ENCODE results near the gene DNAH14.
"Not testable (repeated sequence)": the region's sequence is repeated elsewhere in the genome, so short reads cannot be mapped to it uniquely, and the experiment has no call there.

DNAH14 gene

DNA sequence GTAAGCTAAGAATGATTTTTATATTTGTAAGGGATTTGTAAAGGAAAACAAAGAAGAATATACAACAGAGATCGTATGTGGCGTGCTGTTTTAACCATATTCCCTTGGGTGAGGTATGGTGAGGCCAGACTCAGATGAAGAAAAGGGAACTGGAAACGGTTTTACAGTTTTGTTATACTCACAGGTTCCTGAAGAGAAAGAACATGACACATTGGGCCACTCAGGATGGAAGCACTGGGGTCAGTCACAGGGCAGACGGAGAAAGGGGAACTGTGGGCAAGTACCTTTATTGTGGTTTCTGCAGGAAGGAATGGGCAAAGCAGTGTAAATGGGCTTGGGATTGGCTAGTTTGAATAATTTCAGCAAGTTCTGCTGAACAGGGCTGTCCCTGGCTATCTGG, 321.0 kb downstream of the DNAH14 start:
- H3K4me3 ChIP-seq (ENCODE audit: low read depth, low read length): no peak overlapping the region

DNA sequence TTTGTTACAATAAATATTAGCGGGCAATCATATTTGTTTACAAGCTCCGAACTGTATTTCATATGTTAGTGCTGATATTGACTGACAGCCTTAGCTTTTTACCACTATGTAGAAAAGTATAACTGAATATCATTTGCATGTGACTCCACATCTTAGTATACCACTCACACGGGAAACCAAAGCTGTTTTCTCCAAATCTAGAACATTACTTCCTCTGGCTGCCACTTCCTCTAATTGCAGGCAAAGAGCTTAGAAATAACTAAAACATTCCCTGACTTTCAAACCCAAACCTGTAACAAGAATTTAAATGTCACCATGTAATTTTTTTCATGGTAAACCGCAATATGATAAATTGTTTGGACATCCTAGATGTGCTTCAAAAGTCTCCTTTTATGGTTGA, 323.7 kb downstream of the DNAH14 start:
- H3K4me3 ChIP-seq (ENCODE audit: low read depth, low read length): no peak overlapping the region

DNA sequence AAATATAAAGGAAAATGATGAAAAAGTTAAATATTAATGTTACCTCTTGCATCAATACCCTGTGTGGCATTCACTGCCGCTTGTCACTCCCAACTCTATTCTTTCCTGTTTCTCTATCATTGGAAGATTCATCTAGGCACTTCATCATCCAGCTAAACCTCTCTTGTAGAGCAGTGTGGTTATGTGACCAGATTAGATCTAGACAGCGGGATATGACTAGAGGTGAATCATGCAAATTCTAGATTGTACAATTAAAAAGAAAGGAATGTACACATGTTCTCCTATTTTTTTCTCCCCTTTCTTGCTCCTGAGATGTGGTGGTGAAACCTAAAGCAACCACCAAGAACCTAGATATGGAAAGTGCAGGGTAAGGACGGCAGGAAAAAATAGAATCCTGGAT, 324.3 kb downstream of the DNAH14 start:
- H3K4me3 ChIP-seq (ENCODE audit: low read depth, low read length): no peak overlapping the region

DNA sequence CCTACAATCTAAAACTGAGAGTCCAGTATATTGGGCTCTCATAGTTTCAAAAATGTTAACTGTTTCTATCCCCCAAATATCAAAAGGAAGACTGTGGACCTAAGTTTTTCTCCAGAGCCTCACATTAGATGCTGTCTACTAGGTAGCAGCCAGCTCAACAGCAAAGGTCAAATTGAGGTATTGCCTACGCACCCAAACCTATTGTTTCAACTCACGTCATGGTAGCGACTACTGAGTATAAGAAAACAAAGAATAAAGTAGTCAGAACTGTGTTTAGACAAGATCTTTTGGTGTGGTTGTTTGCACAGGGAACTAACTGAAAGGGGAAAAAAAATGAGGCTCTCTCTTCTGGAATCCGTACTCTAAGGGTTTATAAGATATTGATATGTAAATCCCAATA, 325.2 kb downstream of the DNAH14 start:
- H3K4me3 ChIP-seq (ENCODE audit: low read depth, low read length): no peak overlapping the region

DNA sequence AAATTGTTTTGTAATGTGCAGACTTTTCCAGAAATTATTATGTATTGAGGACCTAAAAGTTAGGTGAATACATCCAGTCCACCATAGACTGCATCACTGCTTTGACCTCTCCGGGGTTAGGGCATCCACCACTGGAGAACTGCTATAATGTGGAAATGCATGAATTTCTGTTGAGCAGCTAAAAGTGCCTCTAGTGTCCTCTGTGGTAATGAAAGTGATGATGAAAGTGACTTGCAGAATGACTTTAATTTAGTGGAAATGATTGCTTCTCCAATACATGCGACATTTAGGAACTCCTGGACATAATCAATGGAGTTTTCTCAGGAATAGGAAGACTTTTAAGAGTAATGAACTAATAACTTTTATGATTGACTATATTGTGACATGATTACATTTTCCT, 327.6 kb downstream of the DNAH14 start:
- H3K4me3 ChIP-seq (ENCODE audit: low read depth, low read length): no peak overlapping the region

DNA sequence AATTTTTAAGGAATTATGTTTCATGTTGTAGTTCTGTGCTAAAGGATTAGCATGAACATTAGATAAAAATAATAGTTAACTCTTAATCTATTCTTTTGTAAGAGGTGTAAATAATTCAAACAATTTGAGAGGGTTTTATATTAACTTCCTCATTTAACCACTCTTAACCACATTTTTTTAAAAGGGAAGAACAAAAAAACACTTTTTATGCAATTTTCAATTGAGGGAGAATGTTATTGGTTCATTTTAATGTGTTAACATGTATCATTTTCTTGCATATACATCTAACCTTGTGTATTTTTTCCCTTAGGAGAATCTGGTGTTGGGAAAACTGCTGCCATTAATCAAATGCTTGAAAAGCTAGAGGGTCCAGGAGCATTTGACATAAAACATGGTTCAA, 329.3 kb downstream of the DNAH14 start:
- H3K4me3 ChIP-seq (ENCODE audit: low read depth, low read length): no peak overlapping the region

DNA sequence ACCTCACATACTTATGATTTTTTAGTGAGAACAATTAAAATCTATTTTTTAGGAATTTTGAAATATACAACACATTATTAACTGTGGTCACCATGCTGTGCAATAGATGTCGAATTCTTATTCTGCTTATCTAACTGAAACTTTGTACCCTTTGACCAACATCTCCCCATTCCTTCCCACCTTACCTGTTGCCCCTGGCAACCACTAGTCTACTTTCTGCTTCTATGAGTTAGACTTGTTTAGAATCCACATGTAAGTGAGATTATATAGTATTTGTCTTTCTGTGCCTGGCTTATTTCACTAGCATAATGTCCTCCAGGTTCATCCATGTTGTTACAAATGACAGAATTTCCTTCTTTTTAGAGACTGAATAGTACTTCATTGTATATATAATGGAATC, 330.1 kb downstream of the DNAH14 start:
- no peak overlapping the region for H3K4me3 ChIP-seq (ENCODE audit: low read depth, low read length)

DNA sequence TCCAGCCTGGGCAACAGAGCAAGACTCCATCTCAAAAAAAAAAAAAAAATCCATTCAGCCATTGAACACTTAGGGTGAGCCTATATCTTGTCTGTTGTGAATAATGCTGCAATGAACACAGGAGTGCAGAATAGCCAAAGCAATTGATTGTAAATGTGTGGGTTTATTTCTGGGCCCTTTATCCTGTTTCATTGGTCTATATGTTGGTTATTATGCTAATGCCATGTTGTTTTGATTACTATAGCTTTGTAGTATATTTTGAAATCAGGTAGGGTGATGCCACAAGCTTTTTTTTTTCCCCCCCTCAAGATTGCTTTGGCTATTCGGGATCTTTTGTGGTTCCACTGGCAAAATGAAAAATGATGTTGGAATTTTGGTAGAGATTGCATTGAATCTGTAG, 330.8 kb downstream of the DNAH14 start:
- no peak overlapping the region for H3K4me3 ChIP-seq (ENCODE audit: low read depth, low read length)

DNA sequence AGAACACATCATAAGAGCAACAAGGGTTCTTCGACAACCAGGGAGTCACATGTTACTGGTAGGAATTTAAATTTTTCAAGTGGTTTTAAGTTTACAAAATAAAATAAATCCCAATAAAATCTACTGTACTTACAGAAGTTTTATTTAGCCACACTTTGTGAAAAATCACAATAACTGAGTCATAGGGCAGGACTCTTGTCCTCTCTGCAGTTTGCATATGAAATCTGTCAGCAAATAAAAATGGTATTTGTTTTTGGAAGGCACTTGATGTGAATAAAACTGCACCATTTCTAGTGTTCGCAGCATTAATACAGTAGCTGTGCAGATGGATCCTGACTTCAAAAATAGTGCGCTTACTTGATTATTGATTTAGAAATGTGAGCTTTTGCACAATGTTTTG, 348.0 kb downstream of the DNAH14 start:
- H3K4me3 ChIP-seq (ENCODE audit: low read depth, low read length): no peak overlapping the region

DNA sequence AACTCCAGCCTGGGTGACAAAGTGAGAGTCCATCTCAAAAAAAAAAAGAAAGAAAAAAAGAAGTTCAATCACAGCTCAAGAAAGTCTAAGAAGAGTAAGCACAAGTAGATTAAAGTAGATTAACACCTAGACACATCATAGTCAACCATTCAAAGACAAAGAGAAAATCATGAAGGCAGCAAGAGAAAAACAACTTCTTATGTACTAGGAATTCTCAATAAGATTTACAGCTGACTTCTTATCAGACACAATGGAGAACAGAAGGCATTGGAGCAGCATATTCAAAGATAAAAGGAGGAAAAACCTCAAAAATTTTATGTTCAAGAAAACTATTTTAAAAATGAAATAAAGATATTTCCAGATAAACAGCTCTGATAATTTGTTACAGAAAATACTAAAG, 351.1 kb downstream of the DNAH14 start:
- H3K4me3 ChIP-seq (ENCODE audit: low read depth, low read length): no peak overlapping the region

DNA sequence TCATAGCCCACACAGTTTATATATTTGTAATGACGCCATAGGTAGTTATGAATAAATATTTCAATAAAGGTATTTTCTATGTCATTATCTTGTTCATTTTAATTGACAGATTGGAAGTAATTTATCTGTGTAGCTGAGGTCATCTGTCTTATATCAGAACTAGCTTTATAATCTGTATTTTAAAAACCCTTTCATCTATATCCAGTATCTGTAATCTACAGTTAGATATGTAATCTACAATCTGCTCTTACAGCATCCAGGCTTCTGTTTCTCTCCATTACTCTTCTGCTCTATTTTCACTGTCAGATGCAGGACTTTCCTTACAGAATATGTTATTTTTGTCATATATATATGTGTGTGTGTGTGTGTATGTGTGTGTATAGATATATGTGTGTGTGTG, 360.8 kb downstream of the DNAH14 start:
- no peak overlapping the region for H3K4me3 ChIP-seq (ENCODE audit: low read depth, low read length)

DNA sequence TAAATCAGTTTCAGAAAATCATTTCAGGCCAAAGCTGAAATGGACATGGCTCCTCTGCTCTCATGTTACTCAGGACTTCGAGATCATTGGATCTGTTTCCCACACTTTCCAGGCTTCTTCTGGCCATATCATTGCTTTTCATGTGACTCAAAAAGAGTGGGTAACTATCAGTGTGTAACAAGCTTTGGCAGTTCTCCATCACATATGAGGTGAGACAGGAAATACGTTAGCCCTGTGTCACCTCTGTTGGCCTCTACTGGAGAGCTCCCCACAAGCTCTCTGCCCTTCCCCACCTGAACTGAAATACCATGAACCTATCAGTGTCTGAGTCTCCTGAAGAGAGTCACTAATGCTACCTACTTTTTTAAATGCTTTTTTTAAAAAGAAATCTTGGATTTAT, 370.1 kb downstream of the DNAH14 start:
- no peak overlapping the region for H3K4me3 ChIP-seq (ENCODE audit: low read depth, low read length)

DNA sequence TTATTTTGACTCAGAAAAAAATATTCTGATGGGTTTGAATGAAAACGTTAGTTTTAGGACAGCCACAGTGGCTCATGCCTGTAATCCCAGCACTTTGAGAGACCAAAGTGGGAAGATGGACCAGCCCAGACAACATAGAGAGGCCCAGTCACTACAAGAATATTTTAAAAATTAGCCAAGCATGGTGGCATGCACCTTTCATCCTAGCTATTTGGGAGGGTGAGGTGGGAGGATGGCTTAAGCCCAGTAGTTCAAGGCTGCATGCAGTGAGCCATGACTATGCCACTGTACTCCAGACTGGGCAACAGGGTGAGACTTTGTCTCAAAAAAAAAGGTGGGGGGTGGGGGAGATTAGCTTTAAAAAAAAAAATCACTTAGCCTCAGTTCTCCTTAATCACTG, 370.9 kb downstream of the DNAH14 start:
- H3K4me3 ChIP-seq (ENCODE audit: low read depth, low read length): no peak overlapping the region

DNA sequence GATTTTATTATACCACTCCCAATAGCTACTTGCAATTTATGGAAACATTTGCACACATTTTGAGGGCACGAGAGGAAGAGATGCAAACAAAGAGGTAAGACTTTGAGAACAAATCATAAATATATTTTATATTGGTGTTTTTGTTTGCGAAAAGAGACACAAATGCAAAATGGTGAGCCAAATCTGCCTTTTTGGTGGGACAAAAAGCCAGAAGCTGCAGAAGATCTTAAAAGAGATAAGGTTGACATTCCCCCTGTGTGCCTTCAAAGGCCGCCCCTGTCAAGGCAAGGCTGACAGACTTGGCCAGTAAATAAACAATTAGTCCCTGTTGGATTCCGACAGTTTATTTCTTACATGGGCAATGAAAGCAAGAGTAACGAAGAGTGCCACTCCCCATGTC, 375.5 kb downstream of the DNAH14 start:
- H3K4me3 ChIP-seq (ENCODE audit: low read depth, low read length): no peak overlapping the region

DNA sequence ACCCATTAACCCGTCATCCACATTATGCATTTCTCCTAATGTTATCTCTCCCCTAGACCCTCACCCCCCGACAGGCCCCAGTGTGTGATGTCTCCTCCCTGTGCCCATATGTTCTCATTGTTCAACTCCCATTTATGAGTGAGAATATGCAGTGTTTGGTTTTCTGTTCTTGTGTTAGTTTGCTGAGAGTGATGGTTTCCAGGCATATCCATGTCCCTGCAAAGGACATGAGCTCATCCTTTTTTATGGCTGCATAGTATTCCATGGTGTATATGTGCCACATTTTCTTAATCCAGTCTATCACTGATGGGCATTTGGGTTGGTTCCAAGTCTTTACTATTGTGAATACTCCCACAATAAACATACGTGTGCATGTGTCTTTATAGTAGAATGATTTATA, 381.1 kb downstream of the DNAH14 start:
- H3K4me3 ChIP-seq (ENCODE audit: low read depth, low read length): not testable (repeated sequence)

DNA sequence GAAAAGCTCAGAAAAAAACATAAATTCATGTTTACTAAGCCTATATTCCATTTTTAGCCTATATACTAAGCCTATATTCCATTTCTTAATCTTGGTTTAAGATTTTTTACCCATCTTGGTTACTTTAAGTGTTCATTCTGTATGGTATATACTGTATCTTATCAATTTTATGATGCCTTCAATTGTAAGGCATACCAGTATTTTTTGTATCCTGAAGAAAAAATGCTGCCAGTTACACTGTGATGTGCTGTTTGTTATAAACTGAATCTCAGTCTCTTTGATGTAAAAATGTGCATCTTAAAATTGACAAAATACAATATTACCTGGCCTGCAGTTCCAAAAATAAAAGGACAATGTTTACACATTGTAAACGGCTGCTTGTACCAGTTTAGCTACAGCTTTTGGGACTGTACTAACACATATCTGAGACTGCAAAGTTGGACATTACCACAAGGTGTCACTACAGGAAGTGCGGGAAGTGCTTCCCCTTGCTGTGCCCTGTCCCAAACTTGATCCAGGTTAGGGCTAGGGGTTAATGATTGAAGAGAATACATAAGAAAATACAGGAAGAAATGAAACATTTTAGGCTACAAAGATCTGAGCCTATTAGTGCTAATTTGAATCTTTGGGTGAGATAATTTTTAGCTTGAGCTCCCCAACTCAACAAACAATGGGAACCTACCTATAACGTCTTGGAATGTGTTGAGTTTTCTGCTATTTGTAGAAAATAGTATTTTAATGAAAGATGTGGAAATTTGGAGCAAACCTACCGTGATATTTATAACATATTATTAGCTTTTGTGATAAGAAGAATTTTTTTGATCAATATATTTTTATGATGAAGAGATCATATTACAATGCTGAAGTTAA, 389.5 kb downstream of the DNAH14 start:
- H3K4me3 ChIP-seq (ENCODE audit: low read depth, low read length): no peak overlapping the region

DNA sequence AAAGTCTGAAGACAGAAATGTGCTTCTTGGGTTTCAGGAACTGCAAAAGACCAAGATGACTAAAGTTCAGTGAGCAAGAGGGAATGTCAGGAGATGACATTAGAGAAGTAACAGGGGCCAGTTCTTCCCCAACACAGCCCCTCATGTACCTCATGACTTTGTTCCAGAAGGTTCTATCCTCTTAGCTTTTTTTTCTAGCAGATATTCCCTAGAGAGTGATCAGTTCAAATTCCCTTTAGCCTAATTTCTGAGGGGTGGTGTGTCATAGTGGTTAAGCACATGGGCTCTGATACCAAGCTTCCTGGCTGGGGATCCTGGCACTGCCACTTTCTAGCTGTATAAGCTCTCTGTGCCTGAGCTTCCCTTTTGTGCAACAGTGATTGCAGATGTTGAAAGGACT, 390.4 kb downstream of the DNAH14 start:
- H3K4me3 ChIP-seq (ENCODE audit: low read depth, low read length): no peak overlapping the region

DNA sequence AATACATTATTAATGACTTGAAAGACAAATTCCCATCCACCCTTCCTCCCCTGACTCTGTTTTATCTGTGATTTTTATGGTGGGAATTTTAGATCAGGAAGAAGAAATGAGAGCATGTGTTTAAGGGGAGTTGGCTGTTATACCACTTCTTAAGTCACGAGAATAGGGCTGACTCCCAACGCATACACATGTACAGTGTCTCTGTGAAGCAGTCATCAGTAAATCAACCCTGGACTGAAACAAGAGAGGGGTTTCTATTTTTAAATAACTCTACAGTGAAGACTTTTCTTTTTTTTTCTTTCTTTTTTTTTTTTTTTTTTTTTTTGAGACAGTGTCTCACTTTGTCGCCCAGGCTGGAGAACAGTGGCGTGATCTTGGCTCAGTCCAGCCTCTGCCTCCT, 392.3 kb downstream of the DNAH14 start:
- H3K4me3 ChIP-seq (ENCODE audit: low read depth, low read length): no peak overlapping the region

DNA sequence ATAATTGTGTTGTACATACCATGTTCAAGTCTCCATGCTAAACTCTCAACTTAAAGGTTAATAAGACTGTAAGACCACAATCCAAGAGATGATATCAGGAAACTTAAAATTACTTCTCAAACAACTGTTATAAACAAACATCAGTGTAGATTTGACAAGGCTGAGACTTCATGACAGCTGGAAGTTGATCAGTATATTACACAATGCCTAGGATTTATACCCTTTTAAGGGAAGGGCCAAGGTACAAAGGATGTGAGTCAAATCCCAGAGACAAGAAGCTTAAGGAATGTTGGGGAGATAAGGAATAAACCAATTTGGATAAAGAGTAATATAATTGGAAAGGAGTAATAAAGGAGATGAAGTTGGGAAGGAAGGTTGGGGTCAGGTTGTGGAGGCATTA, 399.6 kb downstream of the DNAH14 start:
- H3K4me3 ChIP-seq (ENCODE audit: low read depth, low read length): no peak overlapping the region

DNA sequence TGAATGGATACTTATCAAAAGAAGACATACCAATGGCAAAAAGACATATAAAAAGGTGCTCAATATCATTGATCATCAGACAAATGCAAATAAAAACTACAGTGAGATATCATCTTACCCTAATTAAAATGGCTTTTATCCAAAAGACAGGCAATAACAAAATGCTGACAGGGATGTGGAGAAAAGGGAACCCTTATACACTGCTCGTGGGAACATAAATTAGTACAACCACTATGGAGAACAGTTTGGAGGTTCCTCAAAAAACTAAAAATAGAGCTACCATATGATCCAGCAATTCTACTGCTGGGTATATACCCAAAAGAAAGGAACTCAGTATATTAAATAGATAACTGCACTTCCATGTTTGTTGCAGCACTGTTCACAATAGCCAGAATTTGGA, 400.5 kb downstream of the DNAH14 start:
- H3K4me3 ChIP-seq (ENCODE audit: low read depth, low read length): not testable (repeated sequence)

DNA sequence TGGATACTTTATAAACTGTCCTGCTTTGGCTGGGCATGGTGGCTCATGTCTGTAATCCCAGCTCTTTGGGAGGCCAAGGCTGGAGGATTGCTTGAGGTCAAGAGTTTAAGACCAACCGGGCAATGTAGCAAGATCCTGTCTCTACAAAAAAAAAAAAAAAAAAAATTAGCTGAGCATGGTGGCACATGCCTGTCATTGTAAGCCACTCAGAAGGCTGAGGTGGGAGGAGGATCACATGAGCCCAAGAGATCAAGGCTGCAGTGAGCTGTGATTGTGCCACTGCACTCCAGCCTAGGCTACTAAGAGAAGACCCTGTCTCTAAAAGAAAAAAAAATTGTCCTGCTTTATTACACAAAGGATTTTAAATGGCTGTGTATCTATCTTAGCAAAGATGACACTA, 403.2 kb downstream of the DNAH14 start:
- no peak overlapping the region for H3K4me3 ChIP-seq (ENCODE audit: low read depth, low read length)

DNA sequence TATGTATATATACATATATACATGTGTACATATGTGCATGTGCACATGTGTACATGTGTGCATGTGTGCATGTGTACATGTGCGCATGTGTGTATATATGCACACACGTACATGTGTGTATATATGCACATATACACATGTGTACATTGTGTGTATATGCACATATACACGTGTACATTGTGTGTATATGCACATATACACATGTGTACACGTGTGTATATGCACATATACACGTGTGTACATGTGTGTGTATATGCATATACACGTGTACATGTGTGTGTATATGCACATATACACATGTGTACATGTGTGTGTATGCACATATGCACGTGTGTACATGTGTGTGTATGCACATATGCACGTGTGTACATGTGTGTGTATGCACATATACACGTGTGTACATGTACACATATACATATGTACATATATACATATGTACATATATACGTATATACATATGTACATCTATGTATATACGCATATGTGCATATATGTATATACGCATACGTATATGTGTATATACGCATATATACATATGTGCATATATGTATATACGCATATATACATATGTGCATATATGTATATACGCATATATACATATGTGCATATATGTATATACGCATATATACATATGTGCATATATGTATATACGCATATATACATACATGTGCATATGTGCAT, 405.8 kb downstream of the DNAH14 start:
- not testable (repeated sequence) for H3K4me3 ChIP-seq (ENCODE audit: low read depth, low read length)

DNA sequence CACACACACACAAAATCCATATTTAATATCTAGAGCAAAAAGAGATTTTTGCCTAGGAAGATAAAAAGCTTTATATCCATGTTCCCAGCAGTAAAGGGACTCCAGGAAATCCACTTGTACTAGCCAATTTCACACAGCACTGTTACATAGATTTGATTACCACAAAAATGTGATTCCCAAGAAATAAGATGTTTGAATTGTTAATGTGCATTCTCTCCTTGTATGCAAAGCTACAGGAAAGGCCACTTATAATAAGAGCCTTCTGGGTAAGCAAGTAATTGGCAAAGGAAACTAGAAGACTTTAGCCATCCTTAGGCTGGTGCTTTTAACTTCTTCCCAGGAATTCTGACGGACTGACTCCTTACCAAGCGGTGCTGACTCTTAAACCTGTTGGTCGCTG, 409.1 kb downstream of the DNAH14 start:
- H3K4me3 ChIP-seq (ENCODE audit: low read depth, low read length): no peak overlapping the region
